Left ventricle myocardium superior (tissue), 1 donor: ENCODE measurements around the gene FOXO6. TPM values are rescaled to one million over a fixed set of nuclear protein-coding genes. Genes with fewer than 3 reads are reported as not detected.

Experiments
- ATAC-seq: fragments of 200-7000 bp; cut with Tn5 transposase; one replicate; pipeline ENCODE4 v1.9.1; 2020; ENCODE audit warnings: mild to moderate bottlenecking, moderate library complexity
- DNase-seq: peaks from one replicate; pipeline ENCODE4 v3.0.0-alpha.2; 2020
- intact Hi-C: fragments of 100-400 bp; cut with micrococcal nuclease; formaldehyde crosslinking; loops from one replicate; pipeline ENCODE4 v1.11.0; 2022
- total RNA-seq: library from RNA; stranded (reverse); fragmentation: NEBNext Ultra II Directional; extraction: Animal tissue kit (Norgen Biotek cat#: 25700); gene quantifications from one replicate; pipeline ENCODE4 v1.2.1, GENCODE V29; 2021
- donor health status: DM: no; HTN: yes; CAD: no; lungs with severe emphysema.

Gene FOXO6
- total RNA-seq, 1 donor from 2014 or later = 3.4 TPM

DNA sequence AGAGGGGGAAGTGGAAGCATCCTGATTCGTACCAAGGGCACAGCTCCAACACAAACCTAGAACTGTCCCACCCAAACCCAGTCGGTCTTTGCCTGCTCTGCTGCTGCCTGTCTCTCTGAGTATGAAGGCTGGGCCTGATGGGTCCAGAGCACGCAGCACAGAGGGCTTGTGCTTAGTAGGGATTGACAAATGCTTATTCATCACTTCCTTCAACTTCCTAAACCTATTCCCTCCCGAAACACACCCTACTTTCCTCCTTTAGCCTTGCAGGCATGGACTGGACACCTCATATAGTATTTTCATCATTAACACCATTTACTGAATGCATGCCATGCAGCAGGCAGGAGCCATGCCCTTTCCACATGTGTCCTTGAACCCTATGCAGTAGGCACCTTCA, 31.3 kb downstream of the FOXO6 start:
- ATAC-seq = no peak
- DNase-seq = no peak
- intact Hi-C loops = no loop called here

DNA sequence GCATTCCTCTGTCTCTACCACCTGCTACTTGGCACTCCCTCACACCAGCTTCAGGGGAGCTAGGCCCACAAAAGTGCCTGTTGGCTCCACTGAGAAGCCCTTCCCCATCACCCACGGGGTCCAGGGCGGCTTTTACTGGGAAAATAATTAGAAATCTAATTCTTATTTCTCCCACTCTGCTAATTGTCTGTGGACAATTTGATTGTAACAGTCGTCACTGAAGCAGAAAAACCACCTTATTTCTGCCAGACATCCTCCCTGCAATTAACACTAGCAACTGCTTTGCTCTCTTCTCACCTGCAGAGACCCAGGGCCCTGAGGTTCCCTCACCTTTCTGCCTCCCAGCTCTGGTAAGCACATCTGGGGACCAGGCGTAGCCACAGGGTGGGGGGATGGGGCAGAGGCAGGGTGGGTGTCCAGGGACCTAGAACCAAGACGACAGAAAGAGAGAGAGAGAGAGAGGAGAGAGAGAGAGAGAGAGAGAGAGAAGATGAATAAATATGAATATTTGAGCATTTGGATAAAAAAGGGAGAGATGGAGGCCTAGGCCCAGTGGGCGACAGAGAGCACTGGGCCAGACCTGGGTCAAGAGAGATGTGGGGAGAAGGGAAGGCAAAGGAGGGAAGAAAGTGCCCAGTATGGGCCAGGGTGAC, 32.6 kb downstream of the FOXO6 start:
- DNase-seq = no peak
- intact Hi-C loops = no loop called here
- no peak for ATAC-seq

DNA sequence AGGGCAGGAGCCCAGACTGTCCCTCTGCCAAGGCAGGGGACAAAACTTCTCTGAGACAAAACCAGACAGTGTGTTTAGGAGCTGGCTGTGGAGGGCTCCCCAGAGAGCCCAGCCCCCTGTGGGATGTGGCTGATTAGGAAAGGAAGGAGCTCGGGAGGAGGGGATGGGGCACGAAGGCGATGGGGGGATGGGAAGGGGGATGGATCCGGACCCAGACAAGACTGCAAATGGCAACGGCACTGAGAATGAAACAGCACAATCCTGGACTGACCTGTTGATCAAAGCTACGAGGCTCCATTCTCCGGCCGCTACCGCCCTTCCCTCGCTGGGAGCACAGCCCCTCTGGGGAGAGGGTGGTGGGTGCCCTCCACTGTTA, 33.1 kb downstream of the FOXO6 start:
- DNase-seq = no peak
- no peak for ATAC-seq
- intact Hi-C loops = no loop called here

DNA sequence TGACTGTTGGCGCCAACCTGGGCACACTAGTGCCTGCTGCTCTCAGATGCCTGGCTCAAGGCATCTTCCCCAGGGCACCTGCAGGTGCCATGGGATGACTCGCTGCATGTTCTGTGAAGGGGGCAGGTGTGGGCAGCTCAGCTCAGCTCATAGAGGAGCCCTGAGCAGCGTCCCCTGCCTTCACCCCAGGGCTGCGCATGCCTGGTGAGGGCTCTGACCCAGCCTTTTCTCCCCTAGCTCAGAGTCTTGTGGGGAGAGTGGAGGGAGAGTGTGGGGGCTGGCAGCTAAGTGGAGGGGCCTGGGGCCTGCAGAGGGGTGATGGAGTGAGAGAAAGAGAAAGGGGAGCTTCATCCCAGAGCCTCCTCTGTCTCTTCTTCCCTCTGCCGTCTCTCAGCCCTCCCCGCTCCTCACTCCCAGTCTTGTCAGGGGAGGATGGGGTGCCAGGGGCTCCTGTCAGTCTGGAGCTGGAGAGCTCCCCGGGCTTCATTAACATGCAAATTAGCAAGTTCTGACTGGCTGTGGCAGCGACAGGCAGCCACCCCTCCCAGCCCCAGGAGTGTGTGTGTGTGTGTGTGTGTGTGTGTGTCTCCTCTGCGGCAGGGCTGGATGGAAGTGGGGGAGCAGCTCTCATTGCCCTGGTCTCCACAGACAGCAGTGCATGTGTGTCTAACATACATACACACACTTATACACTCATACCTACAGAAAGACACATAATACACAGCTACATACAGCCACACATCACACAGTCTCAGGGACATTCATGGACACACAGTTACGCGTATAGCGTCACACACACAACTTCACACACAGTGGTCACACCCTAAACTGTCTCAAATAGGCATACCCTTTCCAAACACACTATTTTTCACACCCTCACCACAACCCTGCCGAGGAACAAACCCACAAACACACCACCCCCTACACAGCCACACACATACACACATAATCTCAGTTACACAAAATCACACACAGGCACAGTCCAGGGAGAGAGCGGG, 34.0 kb downstream of the FOXO6 start:
- intact Hi-C loops = no loop called here
- ATAC-seq (peak; percentile 39), DNase-seq (no peak)

DNA sequence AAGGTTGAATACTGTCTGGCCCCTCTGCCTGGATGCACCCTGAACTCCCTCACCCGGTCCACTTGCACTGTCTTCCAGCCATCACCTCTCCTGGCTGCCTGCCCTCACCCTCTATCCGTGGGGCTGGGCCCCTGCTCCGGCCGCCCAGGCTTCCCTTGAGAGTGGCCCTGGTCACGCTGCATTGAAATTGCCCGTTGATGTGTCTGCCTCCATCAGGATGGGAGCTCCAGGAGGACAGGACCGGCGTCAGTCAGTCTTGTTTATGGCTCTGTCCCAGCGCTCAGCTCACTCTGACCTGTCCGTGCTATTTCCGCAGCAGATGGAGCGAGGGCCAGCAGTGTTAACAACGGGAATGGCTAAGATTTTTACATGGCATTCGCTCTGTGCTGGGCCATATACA, 34.9 kb downstream of the FOXO6 start:
- no peak for ATAC-seq
- no peak for DNase-seq
- intact Hi-C loops = no loop called here

DNA sequence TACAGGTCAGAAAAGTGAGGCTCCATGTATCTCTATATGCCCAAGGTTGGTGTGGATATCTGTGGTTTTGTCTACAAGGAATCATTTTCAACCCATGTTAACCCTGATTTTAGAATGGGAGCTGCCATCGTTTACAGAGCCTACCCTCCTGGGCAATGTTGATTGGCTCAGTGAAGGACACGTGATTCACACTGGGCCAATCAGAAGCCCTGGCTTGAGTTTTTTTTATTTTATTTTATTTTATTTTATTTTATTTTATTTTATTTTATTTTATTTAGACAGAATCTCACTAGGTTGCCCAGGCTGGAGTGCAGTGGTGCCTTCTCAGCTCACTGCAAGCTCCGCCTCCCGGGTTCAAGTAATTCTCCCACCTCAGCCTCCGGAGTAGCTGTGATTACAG, 35.8 kb downstream of the FOXO6 start:
- no peak for ATAC-seq
- DNase-seq = no peak
- intact Hi-C loops = no loop called here

DNA sequence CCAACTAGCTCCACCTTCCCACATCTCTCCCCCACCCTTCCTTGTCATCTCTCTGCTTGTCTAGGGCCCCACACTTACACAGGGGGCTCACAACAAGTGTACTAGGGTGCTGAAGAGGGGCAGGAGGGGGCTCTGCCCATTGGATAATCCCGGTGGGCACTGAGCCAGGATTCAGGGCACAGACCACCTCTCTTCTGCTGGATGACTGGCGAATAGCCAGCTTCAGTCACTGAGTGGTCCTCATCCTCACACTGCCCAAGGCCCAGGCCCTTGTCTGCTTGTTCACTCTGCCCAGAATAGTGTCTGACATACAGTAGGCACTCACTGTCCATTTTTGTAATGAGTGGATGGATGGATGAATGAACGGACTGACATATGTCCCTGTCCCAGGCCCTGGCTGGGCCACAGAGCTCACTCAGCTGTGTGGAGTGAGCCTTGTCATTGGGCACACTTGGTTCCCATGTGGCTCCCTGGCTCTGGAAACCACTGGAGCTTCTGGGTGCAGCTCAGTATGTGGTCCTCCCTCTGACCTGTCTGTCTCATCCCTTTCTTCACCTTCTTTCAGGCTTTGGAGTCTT, 36.6 kb downstream of the FOXO6 start:
- DNase-seq (no peak), ATAC-seq (no peak)
- intact Hi-C loops = no loop called here

DNA sequence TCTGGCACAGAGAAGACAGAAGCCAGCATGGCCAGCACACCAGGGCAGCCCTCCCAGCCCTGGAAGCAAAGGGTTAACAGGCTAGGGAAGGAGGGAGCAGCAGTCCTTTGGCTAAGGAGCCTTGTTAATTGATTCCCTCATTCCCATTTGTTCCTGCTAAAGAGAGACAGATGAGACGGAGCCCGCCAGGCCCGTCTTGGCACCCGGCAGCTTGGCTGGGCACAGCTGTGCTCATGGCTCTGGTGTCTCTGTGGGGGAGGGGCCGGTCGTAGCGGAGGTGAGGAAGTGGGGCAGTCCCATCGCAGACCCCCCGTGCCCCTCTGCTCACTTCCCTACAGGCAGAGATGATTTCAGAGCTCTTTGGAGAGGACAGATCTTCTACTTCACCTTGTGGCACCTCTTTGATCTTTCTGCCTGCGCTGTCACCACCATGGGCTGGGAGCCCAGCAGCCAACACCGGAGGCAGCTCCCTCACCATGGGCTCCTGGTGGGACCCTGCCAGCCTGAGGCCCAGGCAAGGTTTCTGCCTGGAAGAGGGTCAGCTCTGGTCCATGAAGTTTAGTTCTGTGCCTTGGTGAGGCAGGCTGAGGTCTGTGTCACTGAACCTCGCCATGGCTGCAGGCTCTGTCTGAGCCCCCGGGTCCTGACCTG, 38.0 kb downstream of the FOXO6 start:
- intact Hi-C loops = no loop called here
- ATAC-seq (peak; percentile 80), DNase-seq (peak; percentile 77)

DNA sequence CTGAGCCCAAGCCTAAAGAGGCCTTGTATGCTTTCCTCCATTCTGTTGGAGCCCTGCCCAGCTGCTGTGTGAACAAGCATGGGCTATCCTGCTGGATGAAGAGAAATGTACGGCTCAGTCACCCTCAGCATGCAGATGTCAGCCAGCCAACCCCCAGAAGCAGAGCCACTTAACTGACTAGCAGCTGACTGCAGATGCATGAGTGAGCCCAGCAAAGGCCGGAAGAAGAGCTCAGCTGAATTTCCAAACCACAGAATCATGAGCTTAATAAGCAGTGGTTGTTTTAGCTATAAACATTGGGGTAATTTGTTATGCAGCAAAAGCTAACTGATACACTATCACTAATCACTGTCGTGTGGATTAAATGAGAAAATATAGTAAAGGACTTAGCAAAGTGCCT, 39.0 kb downstream of the FOXO6 start:
- DNase-seq (no peak), ATAC-seq (peak; percentile 10)
- intact Hi-C loops = no loop called here

DNA sequence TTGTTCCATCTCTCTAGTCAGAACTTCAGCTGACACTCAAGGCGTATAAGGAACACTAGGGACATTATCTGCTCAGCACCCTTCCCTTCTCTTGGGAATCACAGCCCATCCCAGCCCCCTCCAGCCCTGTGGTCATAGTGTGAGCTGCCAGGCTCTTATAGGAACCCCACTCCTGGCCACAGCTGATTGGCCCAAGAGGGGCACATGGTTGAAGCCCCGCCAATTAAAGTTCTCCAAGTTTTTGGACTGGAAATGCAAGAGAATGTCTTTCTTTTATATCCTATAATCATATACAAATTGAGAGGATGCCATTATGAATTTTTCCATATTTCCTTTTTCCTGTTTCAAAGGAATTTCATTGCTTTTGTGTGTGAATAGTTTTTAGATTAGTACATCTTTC, 40.7 kb downstream of the FOXO6 start:
- intact Hi-C loops = no loop called here
- DNase-seq (no peak), ATAC-seq (no peak)

DNA sequence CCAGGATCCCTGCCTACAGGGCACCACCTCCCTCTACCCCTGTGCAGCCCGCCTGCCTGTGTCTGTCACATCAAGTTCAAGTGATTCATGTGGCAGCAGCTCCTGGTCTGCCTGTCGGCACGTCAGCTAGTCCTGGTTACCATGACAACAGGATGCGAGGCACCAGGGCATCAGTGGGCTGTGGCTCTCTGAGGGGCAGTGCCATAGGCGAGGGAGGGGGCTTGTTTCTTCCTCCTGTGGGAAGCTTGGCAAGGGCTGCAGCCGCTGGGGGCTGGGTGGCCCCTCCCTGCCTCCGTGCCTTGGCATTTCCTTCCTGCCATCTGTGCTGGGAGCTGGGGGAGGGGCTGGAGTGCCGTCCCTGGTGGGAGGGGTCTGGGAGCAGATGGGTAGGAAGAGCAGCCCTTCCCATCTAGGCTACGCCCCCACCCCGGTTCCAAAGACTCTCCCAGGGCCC, 43.1 kb downstream of the FOXO6 start:
- ATAC-seq = peak; percentile 45
- DNase-seq = no peak
- intact Hi-C loops = no loop called here

DNA sequence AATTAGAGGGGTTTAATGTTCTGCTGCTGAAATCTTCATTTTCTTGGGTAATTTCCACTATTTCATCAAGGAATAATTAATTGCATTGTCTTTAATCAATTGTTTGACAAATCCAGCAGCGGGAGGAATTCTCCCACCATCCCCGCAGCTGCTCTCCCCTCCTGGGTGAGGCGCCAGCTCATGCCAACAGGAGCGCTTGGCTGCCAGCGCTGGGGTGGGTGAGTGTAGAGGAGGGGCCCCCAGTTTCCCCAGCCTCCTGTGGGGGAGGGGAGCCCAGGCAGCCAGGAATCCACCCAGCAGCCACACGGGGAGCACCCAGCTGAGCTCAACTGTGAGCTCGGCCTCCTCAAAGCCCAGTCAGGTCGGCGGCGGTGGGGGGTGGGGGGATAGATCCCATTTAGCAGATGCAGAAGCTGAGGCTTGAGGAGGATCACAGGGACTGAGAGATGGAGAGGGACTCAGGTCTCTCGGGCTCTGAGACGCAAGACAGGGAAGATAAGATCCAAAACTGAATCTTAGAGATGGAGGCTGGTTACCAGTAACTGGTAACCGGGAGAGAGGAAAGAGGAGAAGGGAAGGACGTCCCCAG, 46.5 kb downstream of the FOXO6 start:
- DNase-seq = no peak
- ATAC-seq = no peak
- intact Hi-C loops = no loop called here

DNA sequence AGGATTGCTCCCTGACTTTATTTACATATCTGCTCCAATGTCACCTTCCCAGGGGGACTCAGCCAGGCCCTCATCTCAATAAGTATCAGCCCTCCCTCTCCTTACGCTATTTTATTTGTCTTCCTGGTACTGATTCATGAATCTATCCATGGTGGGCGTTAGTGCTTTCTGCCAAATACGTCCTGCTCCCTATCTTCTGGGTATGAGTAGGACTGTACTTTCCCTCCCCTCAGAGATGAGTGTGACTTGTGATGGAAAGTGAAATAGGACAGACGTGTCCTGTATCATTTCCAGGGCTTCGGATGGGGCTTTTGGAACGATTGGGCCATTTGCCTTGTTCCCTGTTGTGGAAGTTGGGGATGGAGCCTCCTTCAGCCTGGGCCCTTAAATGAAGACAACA, 47.5 kb downstream of the FOXO6 start:
- ATAC-seq = no peak
- DNase-seq = no peak
- intact Hi-C loops = no loop called here

DNA sequence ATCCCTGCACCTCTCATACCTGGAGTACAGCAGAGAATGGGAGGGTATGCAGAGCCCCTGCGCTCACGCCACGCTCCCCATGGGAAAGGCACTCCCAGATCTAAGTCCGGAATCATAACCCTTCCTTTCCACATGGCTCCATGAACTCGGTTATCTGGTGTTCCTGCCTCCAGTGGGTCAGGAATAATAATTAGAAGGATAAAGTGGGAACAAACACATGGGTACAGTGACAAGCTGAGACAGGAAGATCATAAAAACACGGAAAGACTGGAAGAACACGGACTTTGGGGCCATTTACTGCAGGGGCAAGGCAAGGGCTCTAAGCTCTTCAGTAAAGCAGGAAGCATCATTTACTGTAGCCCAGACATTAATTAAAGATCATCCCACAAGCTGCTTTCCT, 48.6 kb downstream of the FOXO6 start:
- ATAC-seq (no peak), DNase-seq (no peak)
- intact Hi-C loops = no loop called here

DNA sequence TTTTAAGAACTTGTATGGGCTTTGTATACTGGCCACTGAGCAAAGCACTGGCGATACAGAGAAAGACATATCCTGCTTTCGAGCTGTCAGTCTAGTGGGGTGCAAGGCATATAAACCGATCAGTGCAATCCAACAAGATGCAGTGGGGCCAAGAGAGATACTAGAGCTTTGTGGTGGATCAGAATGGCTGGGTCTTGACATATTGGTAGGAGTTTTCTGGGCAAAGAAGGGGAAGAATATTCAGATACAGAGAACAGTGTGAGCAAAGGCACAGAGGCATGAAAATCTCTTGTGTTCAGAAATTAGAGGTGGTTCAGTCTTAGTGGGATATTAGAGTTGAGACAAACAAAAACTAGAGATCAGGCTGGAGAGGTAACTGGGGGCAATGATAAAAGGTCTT, 49.2 kb downstream of the FOXO6 start:
- ATAC-seq (no peak), DNase-seq (no peak)
- intact Hi-C loops = no loop called here

DNA sequence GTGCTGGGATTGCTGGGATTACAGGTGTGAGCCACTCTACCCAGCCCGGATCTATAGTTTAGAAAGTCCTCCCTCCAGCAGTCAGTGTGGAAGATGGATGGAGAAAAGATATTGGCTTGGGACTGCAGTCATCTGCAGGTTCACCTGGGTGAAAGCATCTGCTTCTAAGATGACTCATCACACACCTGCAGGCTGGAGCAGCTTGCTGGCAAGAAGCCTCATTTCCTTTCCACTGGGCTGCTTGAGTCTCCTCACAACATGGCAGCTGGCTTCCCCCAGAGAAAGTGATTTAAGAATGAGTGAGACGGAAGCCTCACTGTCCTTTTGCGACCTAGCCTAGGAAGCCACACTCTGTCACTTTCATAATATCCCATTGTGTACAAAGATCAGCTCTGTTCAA, 50.0 kb downstream of the FOXO6 start:
- DNase-seq (no peak), ATAC-seq (no peak)
- intact Hi-C loops = no loop called here

DNA sequence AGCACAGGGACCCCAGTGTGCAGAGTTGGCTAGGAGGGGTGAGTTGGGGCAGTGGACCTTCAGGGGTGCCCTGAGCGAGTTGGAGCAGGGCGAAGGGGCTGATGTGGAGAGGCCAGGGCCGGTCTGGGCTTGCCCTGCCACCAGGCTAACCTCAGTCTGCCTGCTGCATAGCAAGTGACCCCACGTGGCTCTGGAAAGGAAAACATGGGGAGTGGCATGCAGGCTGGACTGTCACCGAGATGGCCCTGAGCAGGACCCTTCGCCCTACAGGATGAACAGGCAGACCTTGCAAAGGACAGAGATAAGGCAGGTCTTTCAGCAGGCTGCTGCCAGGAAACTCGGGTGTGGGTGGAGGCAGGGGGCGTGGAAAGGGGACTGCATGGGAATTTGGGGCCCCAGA, 51.5 kb downstream of the FOXO6 start:
- DNase-seq = no peak
- ATAC-seq = peak; percentile 37
- intact Hi-C loops = no loop called here

DNA sequence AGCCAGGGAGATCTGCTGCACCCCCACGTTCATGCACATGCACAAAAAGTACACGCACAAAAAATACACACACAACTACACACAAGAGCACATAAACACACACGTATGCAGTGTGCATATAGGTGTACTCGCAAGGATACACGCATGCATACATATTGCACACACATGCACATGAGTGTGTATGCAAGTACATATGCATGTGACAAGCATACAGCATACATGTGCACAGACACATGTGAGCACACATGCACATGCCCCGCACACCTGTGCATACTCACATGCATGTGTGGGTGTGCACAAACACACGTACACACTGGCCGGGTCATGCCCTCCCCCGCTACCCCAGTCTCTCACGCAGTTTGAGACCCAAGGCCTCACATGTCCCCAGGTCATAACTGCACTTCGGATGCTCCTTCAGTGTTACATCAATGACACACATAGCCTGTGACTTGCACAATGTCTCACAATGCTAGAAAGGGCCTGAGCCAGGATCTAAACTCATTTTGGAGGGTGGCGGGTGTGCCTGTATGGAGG, 52.6 kb downstream of the FOXO6 start:
- no peak for ATAC-seq
- intact Hi-C loops = no loop called here
- no peak for DNase-seq

DNA sequence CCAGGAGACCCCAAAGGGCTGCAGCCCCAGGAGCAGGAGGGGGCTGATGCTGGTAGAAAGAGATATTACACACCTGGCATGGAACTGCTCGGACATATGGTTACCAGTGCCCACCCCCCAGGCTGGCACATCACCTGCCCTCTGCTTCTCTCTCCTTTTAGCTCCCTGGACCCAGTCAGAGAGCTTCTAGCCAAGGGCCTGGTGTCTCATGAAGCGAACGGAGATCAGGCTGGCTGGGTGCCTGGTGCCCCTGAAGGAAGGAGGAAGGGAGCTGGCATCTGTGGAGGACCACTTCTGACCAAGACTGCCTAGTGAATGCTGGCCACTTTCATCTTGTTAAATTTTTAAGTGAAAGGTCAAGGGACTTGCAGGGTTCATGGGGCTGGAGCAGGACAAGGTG, 53.1 kb downstream of the FOXO6 start:
- intact Hi-C loops = no loop called here
- ATAC-seq (no peak), DNase-seq (no peak)
